MCF 10A (cell line): ENCODE results near the gene ACBD4. TPM values are rescaled to one million over a fixed set of nuclear protein-coding genes. Genes with fewer than 3 reads are reported as not detected.

Experiments used
- BruUV-seq: library from RNA; stranded (reverse); fragments of 400-500 nt; replicated peaks from 2 replicates; lab custom pipeline; 2021; lab: Mats Ljungman, UMichigan
- CTCF ChIA-PET: fragments of 300-600 bp; sonication (Branson Sonifier 250); formaldehyde crosslinking; extraction: SDS; loops from one replicate; lab custom pipeline; 2021; ENCODE audit warnings: antibody characterized with exemption, inconsistent platforms; lab: Yijun Ruan, JAX
- POLR2A ChIA-PET: fragments of 300-600, 350-650 bp; sonication (Branson Sonifier 250); formaldehyde crosslinking; extraction: SDS; loops from one replicate; lab custom pipeline; 2020; ENCODE audit warnings: antibody characterized with exemption, inconsistent platforms; lab: Yijun Ruan, JAX
- DNase-seq: peaks from one replicate; pipeline ENCODE4 v3.0.0-alpha.2; 2018; ENCODE audit not compliant: unreplicated experiment
- H3K27ac Mint-ChIP-seq: one replicate; pipeline ENCODE4 v1.8.0; 2022; ENCODE audit warnings: mild to moderate bottlenecking, low read depth, mixed read lengths; ENCODE audit not compliant: unreplicated experiment
- H3K27me3 Mint-ChIP-seq: one replicate; pipeline ENCODE4 v1.8.0; 2022; ENCODE audit warnings: mixed read lengths; ENCODE audit not compliant: insufficient read depth, unreplicated experiment
- H3K36me3 Mint-ChIP-seq: one replicate; pipeline ENCODE4 v1.8.0; 2022; ENCODE audit warnings: mild to moderate bottlenecking, moderate library complexity, mixed read lengths; ENCODE audit not compliant: insufficient read depth, unreplicated experiment
- H3K4me1 Mint-ChIP-seq: one replicate; pipeline ENCODE4 v1.8.0; 2022; ENCODE audit warnings: mixed read lengths; ENCODE audit not compliant: insufficient read depth, unreplicated experiment
- H3K4me3 Mint-ChIP-seq: one replicate; pipeline ENCODE4 v1.8.0; 2022; ENCODE audit warnings: mild to moderate bottlenecking, moderate library complexity, mixed read lengths; ENCODE audit not compliant: unreplicated experiment
- H3K9me3 Mint-ChIP-seq: one replicate; pipeline ENCODE4 v1.8.0; 2022; ENCODE audit warnings: mixed read lengths; ENCODE audit not compliant: unreplicated experiment
- CTCF ChIP-seq: fragments of 200-600 bp; IDR thresholded peaks from one replicate; pipeline ENCODE4 v1.8.0; 2022; ENCODE audit warnings: antibody characterized with exemption, mild to moderate bottlenecking; ENCODE audit not compliant: unreplicated experiment
- intact Hi-C: fragments of 100-400 bp; cut with micrococcal nuclease; formaldehyde crosslinking; loops from 2 replicates; pipeline ENCODE4 v1.14.1; 2022
- total RNA-seq: library from RNA; stranded (reverse); gene quantifications from 2 replicates; pipeline ENCODE4 v1.2.3, GENCODE V29; 2022

The ACBD4 gene
- total RNA-seq, 1 experiment from 2014 or later, result 7.8 TPM

- H3K4me3 Mint-ChIP-seq, result no peak overlapping the region
- peaks cover 47% of the 10 kb centered on the region for H3K36me3 Mint-ChIP-seq
- no TSS peak for BruUV-seq
- no peaks in the 10 kb centered on the region for H3K27me3 Mint-ChIP-seq
- DNase-seq, result no peak
- no peaks in the 10 kb centered on the region for H3K4me1 Mint-ChIP-seq
- H3K27ac Mint-ChIP-seq, result no peak overlapping the region
- ChIA-PET CTCF (interaction anchor here (0.6 to 1.9 kb wide), 4 partner anchors 8 to 46 kb away, joined by 4 to 14 read pairs (median 8); partner anchors contain the start of gene ACBD4), POLR2A (interaction anchor here (0.8 to 2.8 kb wide), 5 partner anchors 8 to 14 kb away, joined by 3 to 13 read pairs (median 9); no protein-coding TSS in a partner anchor)
- no peaks in the 10 kb centered on the region for H3K9me3 Mint-ChIP-seq
- intact Hi-C loops, result no loop called here
- no peak for TF ChIP-seq CTCF
These were observed 19.0 kb upstream of the ACBD4 start for GRCh38 chr17:45116434-45117016.

GRCh38 chr17:45117334-45117733 lies 18.2 kb upstream of the ACBD4 start:
- H3K36me3 Mint-ChIP-seq, result peaks cover 42% of the 10 kb centered on the region
- H3K4me1 Mint-ChIP-seq, result peaks cover 6% of the 10 kb centered on the region
- no peak for DNase-seq
- no peak overlapping the region for H3K4me3 Mint-ChIP-seq
- no peak overlapping the region for H3K27ac Mint-ChIP-seq
- no peaks in the 10 kb centered on the region for H3K27me3 Mint-ChIP-seq
- ChIA-PET CTCF (interaction anchor here (1.1 to 1.9 kb wide), 4 partner anchors 9 to 338 kb away, joined by 3 to 9 read pairs (median 6); no protein-coding TSS in a partner anchor), POLR2A (interaction anchor here (0.5 to 2.8 kb wide), 6 partner anchors 9 to 1161 kb away, joined by 3 to 13 read pairs (median 6); no protein-coding TSS in a partner anchor)
- intact Hi-C loops, result no loop called here
- no peaks in the 10 kb centered on the region for H3K9me3 Mint-ChIP-seq
- no peak for TF ChIP-seq CTCF
- BruUV-seq, result no TSS peak

GRCh38 chr17:45117848-45118646 lies 17.4 kb upstream of the ACBD4 start:
- ChIA-PET CTCF (interaction anchor here (0.6 to 1.9 kb wide), 7 partner anchors 8 to 339 kb away, joined by 3 to 9 read pairs (median 3); partner anchors contain the start of gene ACBD4), POLR2A (interaction anchor here (0.6 to 2.8 kb wide), 5 partner anchors 9 to 1162 kb away, joined by 3 to 13 read pairs (median 9); no protein-coding TSS in a partner anchor)
- no peak for DNase-seq
- Mint-ChIP-seq H3K4me3 (no peak overlapping the region), H3K9me3 (no peaks in the 10 kb centered on the region), H3K36me3 (peaks cover 43% of the 10 kb centered on the region), H3K4me1 (peaks cover 13% of the 10 kb centered on the region), H3K27me3 (no peaks in the 10 kb centered on the region), H3K27ac (no peak overlapping the region)
- intact Hi-C loops, result no loop called here
- no TSS peak for BruUV-seq
- TF ChIP-seq CTCF, result no peak

- BruUV-seq, result no TSS peak
- H3K36me3 Mint-ChIP-seq, result peaks cover 47% of the 10 kb centered on the region
- no peaks in the 10 kb centered on the region for H3K9me3 Mint-ChIP-seq
- no peak for TF ChIP-seq CTCF
- ChIA-PET CTCF (interaction anchor here (0.6 to 1.9 kb wide), 6 partner anchors 10 to 120 kb away, joined by 3 to 9 read pairs (median 4); partner anchors contain the start of gene ACBD4), POLR2A (interaction anchor here (2.7 to 2.8 kb wide), 3 partner anchors 9 to 16 kb away, joined by 9 to 13 read pairs (median 10); no protein-coding TSS in a partner anchor)
- intact Hi-C loops, result no loop called here
- no peak overlapping the region for H3K4me3 Mint-ChIP-seq
- H3K27ac Mint-ChIP-seq, result no peak overlapping the region
- no peak for DNase-seq
- no peaks in the 10 kb centered on the region for H3K27me3 Mint-ChIP-seq
- peaks cover 17% of the 10 kb centered on the region for H3K4me1 Mint-ChIP-seq
These were observed 16.8 kb upstream of the ACBD4 start for GRCh38 chr17:45118691-45119090.
